OCI-LY3 (cell line): ENCODE measurements around the gene MCHR2.

Experiments
- H2AFZ ChIP-seq: fragments of 200-600, 300-600 bp; shearing (Covaris generic); 2 replicates; pipeline ENCODE4 v1.6.0; 2014; ENCODE audit warnings: antibody characterized with exemption, low read depth, low read length
- H3K27ac ChIP-seq: fragments of 200-600, 300-600 bp; sonication (generic); 2 replicates; pipeline ENCODE4 v1.5.1; 2014; ENCODE audit warnings: mild to moderate bottlenecking, low read length, moderate library complexity, mixed read lengths
- H3K27me3 ChIP-seq: fragments of 200-600, 300-600 bp; sonication (generic); 2 replicates; pipeline ENCODE4 v1.6.1; 2014; ENCODE audit warnings: low read depth, low read length, mixed read lengths
- H3K36me3 ChIP-seq: fragments of 200-600, 300-600 bp; sonication (generic); replicated peaks from 2 replicates; pipeline ENCODE3; 2014; ENCODE audit warnings: low read depth, low read length, mixed read lengths
- H3K4me1 ChIP-seq: fragments of 300-600, 200-600 bp; sonication (generic); 2 replicates; pipeline ENCODE4 v1.6.1; 2014; ENCODE audit warnings: low read length, mixed read lengths
- H3K4me2 ChIP-seq: fragments of 200-600, 300-600 bp; sonication (generic); 2 replicates; pipeline ENCODE4 v1.6.1; 2014; ENCODE audit warnings: low read length, mixed read lengths
- H3K4me3 ChIP-seq: fragments of 300-600, 200-600 bp; sonication (generic); 2 replicates; pipeline ENCODE4 v1.5.1; 2014; ENCODE audit warnings: antibody characterized with exemption, mild to moderate bottlenecking, low read length, moderate library complexity
- H3K79me2 ChIP-seq: fragments of 300-600, 200-600 bp; shearing (Covaris generic); 2 replicates; pipeline ENCODE4 v1.6.1; 2014; ENCODE audit warnings: mild to moderate bottlenecking, low read length, mixed read lengths
- H3K9ac ChIP-seq: fragments of 300-600, 200-600 bp; shearing (Covaris generic); 2 replicates; pipeline ENCODE4 v1.6.0; 2014; ENCODE audit warnings: mild to moderate bottlenecking, low read length, moderate library complexity
- H3K9me3 ChIP-seq: fragments of 200-600, 300-600 bp; shearing (Covaris generic); 2 replicates; pipeline ENCODE4 v1.6.1; 2014; ENCODE audit warnings: low read length, mixed read lengths; ENCODE audit not compliant: insufficient read depth
- H4K20me1 ChIP-seq: fragments of 200-600, 300-600 bp; sonication (generic); 2 replicates; pipeline ENCODE4 v1.6.1; 2016; ENCODE audit warnings: low read length, mixed read lengths; ENCODE audit not compliant: insufficient read depth
- EZH2phosphoT487 ChIP-seq: fragments of 200-600 bp; shearing (Covaris generic); IDR thresholded peaks from 2 replicates; pipeline ENCODE4 v1.6.1; 2018; ENCODE audit warnings: antibody characterized with exemption, mixed run types, low read depth
- TF ChIP-seq, protein P1 (sequence below): fragments of 200-600, 300-600 bp; sonication (generic); IDR thresholded peaks from 2 replicates; pipeline ENCODE4 v1.5.1; 2014; ENCODE audit warnings: antibody characterized with exemption, low read length, low read depth

MCHR2 gene

GRCh38 chr6:99912657-99913056 is 81.4 kb downstream of the MCHR2 start:
- Histone ChIP-seq H3K9ac (no peak overlapping the region), H2AFZ (no peak overlapping the region)

DNA sequence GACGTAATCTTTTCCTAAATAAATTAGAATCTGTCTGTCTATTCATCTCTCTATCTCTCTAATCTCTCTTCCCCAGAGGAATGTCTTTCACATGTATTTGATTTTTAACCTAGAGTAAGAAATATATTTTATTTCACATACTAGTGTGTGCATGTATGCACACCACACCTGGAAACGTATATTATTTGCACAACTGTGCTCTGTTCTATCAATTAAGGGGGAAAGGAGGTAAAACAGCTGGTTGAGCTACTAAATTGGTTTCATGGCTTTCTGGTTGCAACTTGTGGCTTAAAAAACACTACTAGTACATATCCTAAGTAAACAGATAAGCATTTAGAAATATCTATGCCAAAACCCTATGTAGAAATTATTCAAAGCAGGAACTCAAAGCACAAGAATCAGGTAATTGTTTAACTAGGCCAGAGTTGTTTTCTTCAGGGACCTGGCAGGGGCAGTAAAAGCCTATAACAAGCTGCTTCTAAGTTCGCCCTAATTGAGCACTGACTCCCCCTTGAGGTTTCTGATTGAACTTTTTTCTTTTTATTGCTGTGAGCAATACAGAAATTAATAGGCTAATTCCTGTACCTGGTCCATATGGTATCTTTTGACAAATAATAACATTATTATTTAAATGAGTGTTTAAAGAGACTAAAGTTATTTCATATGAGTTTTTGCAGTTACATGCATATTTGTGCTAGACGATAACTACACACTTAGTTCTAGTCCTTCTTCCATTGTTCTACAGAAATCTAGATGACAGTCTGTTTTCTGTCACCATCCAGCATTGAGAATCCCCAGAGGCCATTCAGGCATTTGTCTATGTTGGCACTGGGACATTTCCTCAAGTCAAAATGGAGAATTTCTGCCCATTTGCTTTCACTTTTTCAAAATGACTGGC is 88.6 kb downstream of the MCHR2 start:
- no peak overlapping the region for H2AFZ ChIP-seq
- no peaks in the 10 kb centered on the region for H4K20me1 ChIP-seq
- no peaks in the 10 kb centered on the region for H3K79me2 ChIP-seq
- H3K4me1 ChIP-seq: peaks cover 5% of the 10 kb centered on the region; the same call in 1 of the 2 replicates
- H3K36me3 ChIP-seq: no peaks in the 10 kb centered on the region
- peaks cover 4% of the 10 kb centered on the region; the same call in 1 of the 2 replicates for H3K27me3 ChIP-seq
- no peak overlapping the region for H3K27ac ChIP-seq
- no peak overlapping the region for H3K4me3 ChIP-seq
- TF ChIP-seq, protein P1, sequence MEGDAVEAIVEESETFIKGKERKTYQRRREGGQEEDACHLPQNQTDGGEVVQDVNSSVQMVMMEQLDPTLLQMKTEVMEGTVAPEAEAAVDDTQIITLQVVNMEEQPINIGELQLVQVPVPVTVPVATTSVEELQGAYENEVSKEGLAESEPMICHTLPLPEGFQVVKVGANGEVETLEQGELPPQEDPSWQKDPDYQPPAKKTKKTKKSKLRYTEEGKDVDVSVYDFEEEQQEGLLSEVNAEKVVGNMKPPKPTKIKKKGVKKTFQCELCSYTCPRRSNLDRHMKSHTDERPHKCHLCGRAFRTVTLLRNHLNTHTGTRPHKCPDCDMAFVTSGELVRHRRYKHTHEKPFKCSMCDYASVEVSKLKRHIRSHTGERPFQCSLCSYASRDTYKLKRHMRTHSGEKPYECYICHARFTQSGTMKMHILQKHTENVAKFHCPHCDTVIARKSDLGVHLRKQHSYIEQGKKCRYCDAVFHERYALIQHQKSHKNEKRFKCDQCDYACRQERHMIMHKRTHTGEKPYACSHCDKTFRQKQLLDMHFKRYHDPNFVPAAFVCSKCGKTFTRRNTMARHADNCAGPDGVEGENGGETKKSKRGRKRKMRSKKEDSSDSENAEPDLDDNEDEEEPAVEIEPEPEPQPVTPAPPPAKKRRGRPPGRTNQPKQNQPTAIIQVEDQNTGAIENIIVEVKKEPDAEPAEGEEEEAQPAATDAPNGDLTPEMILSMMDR: peak; percentile 65
- no peak for TF ChIP-seq EZH2phosphoT487
- H3K4me2 ChIP-seq: no peak overlapping the region
- no peak overlapping the region for H3K9ac ChIP-seq
- H3K9me3 ChIP-seq: no peaks in the 10 kb centered on the region

More at GRCh38 chr6:99912657-99913056, 81.4 kb downstream of the MCHR2 start:
- Histone ChIP-seq H4K20me1 (no peaks in the 10 kb centered on the region), H3K4me3 (no peak overlapping the region), H3K4me1 (no peaks in the 10 kb centered on the region), H3K4me2 (no peak overlapping the region), H3K27me3 (no peaks in the 10 kb centered on the region), H3K36me3 (no peaks in the 10 kb centered on the region), H3K9me3 (no peaks in the 10 kb centered on the region), H3K27ac (no peak overlapping the region), H3K79me2 (no peaks in the 10 kb centered on the region)
- TF ChIP-seq, protein P1: no peak
- no peak for TF ChIP-seq EZH2phosphoT487

- Histone ChIP-seq H4K20me1 (no peaks in the 10 kb centered on the region), H3K9ac (no peak overlapping the region), H3K9me3 (no peaks in the 10 kb centered on the region), H3K36me3 (no peaks in the 10 kb centered on the region), H3K4me2 (no peak overlapping the region), H3K27ac (no peak overlapping the region), H2AFZ (no peak overlapping the region), H3K79me2 (no peaks in the 10 kb centered on the region), H3K4me3 (no peak overlapping the region), H3K4me1 (peaks cover 5% of the 10 kb centered on the region; the same call in 1 of the 2 replicates), H3K27me3 (peaks cover 4% of the 10 kb centered on the region; the same call in 1 of the 2 replicates)
- no peak for TF ChIP-seq EZH2phosphoT487
- TF ChIP-seq, protein P1: no peak
Measured at GRCh38 chr6:99901596-99902384, 92.2 kb downstream of the MCHR2 start.

GRCh38 chr6:99894815-99895214 is 99.2 kb downstream of the MCHR2 start:
- Histone ChIP-seq H4K20me1 (no peaks in the 10 kb centered on the region), H3K4me2 (no peak overlapping the region), H3K36me3 (no peaks in the 10 kb centered on the region), H3K79me2 (no peaks in the 10 kb centered on the region), H3K4me3 (no peak overlapping the region), H3K27ac (no peak overlapping the region), H3K9me3 (no peaks in the 10 kb centered on the region), H3K27me3 (no peaks in the 10 kb centered on the region), H2AFZ (no peak overlapping the region), H3K9ac (no peak overlapping the region), H3K4me1 (no peaks in the 10 kb centered on the region)
- TF ChIP-seq, protein P1: no peak
- TF ChIP-seq EZH2phosphoT487: no peak
